Heart left ventricle (tissue), 16 donors: ENCODE results near the gene TMEM40. TPM values are rescaled to one million over a fixed set of nuclear protein-coding genes. Genes with fewer than 3 reads are reported as not detected.

Experiments used
- ATAC-seq, 4 donors: fragments of 200-7000 bp; cut with Tn5 transposase; one replicate each; pipeline ENCODE4 v1.9.1; 2020 to 2022; ENCODE audit warnings: moderate library complexity in 4 of 4, mild to moderate bottlenecking in 3 of 4, moderate number of reproducible peaks in 1 of 4
- DNase-seq, 5 donors: peaks; one replicate each; pipeline ENCODE4 v3.0.0-alpha.2; 2020
- H3K27ac ChIP-seq, 12 donors: fragments of 200-600 bp; sonication (generic) in 4 of 12; one replicate each; pipeline versions ENCODE4 v1.5.0 to v1.8.0; 2016 to 2022; ENCODE audit warnings: mild to moderate bottlenecking in 2 of 12
- H3K27me3 ChIP-seq, 9 donors: fragments of 200-600 bp; sonication (generic) in 2 of 9; one replicate each; pipeline versions ENCODE4 v1.5.1 to v1.8.0; 2016 to 2022; ENCODE audit warnings: mild to moderate bottlenecking in 3 of 9
- H3K36me3 ChIP-seq, 9 donors: fragments of 200-600 bp; sonication (generic) in 2 of 9; one replicate each; pipeline versions ENCODE4 v1.5.0 to v1.8.0; 2018 to 2022; ENCODE audit warnings: mild to moderate bottlenecking in 2 of 9
- H3K4me1 ChIP-seq, 12 donors: fragments of 200-600 bp; sonication (generic) in 4 of 12; one replicate each; pipeline versions ENCODE4 v1.5.0 to v1.8.0; 2016 to 2022; ENCODE audit warnings: mild to moderate bottlenecking in 3 of 12
- H3K4me3 ChIP-seq, 12 donors: fragments of 200-600 bp; sonication (generic) in 4 of 12; one replicate each; pipeline versions ENCODE4 v1.5.0 to v1.8.0; 2017 to 2022; ENCODE audit warnings: mild to moderate bottlenecking in 9 of 12, moderate library complexity in 4 of 12
- H3K9me3 ChIP-seq, 12 donors: fragments of 200-600 bp; sonication (generic) in 4 of 12; one replicate each; pipeline versions ENCODE4 v1.5.0 to v1.8.0; 2016 to 2022; ENCODE audit warnings: mild to moderate bottlenecking in 1 of 12
- POLR2A ChIP-seq, 2 donors: fragments of 450-650 bp; IDR thresholded peaks; one replicate each; pipeline ENCODE4 v1.6.1; 2017; ENCODE audit warnings: antibody characterized with exemption in 2 of 2, mild to moderate bottlenecking in 2 of 2, moderate library complexity in 2 of 2
- WGBS, 4 donors: extraction: QIAGEN DNeasy Blood & Tissue Kit in 2 of 4; methylation state at CpG; one replicate each; pipeline versions ENCODE4 v1.1.5 to v1.1.7; 2013 to 2018; 5-methylcytosine and 5-hydroxymethylcytosine counted together
- intact Hi-C, 10 donors: fragments of 100-400 bp; cut with DNase I; formaldehyde crosslinking; loops; one replicate each; pipeline versions ENCODE4 v1.11.1 to v1.14.2; 2022
- polyA plus RNA-seq, 2 donors: library from polyadenylated mRNA; stranded (reverse); fragments of 200-250 nt; gene quantifications; one replicate each; pipeline ENCODE4 v1.2.3, GENCODE V29; 2013
- total RNA-seq, 9 donors: library from RNA; depleted of rRNA in 2 of 9; stranded (reverse); fragments of >200 nt in 2 of 9; fragmentation: NEBNext Ultra II Directional in 3 of 9; extraction: Animal tissue kit (Norgen Biotek cat#: 25700) in 3 of 9; gene quantifications; one replicate each; pipeline versions ENCODE4 v1.1.0 to v1.2.4, GENCODE V29; 2016 to 2023
- TF ChIP-seq, protein P1 (sequence below), 12 donors: fragments of 200-600 bp; sonication (generic) in 4 of 12; IDR thresholded peaks; one replicate each; pipeline versions ENCODE4 v1.5.0 to v1.8.0; 2018 to 2022; ENCODE audit warnings: antibody characterized with exemption in 12 of 12, mild to moderate bottlenecking in 5 of 12
- donor health status: ischemic (EF 13 %, LVEDD 7.1; RV severe dilation, severe dysfunction).
- donor health status: healthy with polysubstance abuse.
- donor health status: DM: no; HTN: yes; CAD: no.
- donor health status: DM: no; HTN: no; CAD: no.
- donor health status: ischemic (EF 25% LVEDD 6.9; RV normal size, moderate dysfunction).
- donor health status: ischemic (EF 25% LVEDD 5.7; RV mildly dilated, moderate dysfunction).
- donor health status: healthy.
- donor health status: DM: yes; HTN: yes; CAD: no.
- donor health status: ischemic (EF 35%, LVEDD 5.7; RV mildly dilated, moderate dysfunction).
- donor health status: nonischemic (EF 11% LVEDD 7.7; RV severe dilation, severe dysfunction).
- donor health status: DM: yes; HTN: yes; CAD: no.
- donor health status: PGD.
- donor health status: ischemic (EF 29% LVEDD 5.4; RV normal size, mild dysfunction).
- donor health status: nonischemic (EF 23%, LVEDD 6.1; RV moderate dilation, normal function).

TMEM40 gene
- total and polyA plus RNA-seq, 11 donors, result 0.82 to 10.5 (median 2.9) TPM; not detected in 1

GRCh38 chr3:12722226-12722625 lies 36.8 kb downstream of the TMEM40 start:
- no peak overlapping the region for H3K27ac ChIP-seq
- no peak overlapping the region for H3K4me3 ChIP-seq
- TF ChIP-seq POLR2A (IDR thresholded peaks at IDR 0.05), result no peak
- TF ChIP-seq, protein P1, sequence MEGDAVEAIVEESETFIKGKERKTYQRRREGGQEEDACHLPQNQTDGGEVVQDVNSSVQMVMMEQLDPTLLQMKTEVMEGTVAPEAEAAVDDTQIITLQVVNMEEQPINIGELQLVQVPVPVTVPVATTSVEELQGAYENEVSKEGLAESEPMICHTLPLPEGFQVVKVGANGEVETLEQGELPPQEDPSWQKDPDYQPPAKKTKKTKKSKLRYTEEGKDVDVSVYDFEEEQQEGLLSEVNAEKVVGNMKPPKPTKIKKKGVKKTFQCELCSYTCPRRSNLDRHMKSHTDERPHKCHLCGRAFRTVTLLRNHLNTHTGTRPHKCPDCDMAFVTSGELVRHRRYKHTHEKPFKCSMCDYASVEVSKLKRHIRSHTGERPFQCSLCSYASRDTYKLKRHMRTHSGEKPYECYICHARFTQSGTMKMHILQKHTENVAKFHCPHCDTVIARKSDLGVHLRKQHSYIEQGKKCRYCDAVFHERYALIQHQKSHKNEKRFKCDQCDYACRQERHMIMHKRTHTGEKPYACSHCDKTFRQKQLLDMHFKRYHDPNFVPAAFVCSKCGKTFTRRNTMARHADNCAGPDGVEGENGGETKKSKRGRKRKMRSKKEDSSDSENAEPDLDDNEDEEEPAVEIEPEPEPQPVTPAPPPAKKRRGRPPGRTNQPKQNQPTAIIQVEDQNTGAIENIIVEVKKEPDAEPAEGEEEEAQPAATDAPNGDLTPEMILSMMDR (IDR thresholded peaks at IDR 0.05), result no peak
- H3K9me3 ChIP-seq, result no peaks in the 10 kb centered on the region
- H3K4me1 ChIP-seq, result peaks cover 0 to 11% (median 4%) of the 10 kb centered on the region in 12 donors
- ATAC-seq (no peak), DNase-seq (no peak)
- intact Hi-C loops, result loop anchor here in 7 of 10 donors (5.0 to 10.0 kb wide), 6 partner anchors 117 to 590 kb away; no protein-coding TSS in a partner anchor
- no peaks in the 10 kb centered on the region for H3K36me3 ChIP-seq
- WGBS, 4 donors, result 72 to 82% (median 77%) methylated on average over 3 of the region's 3 CpGs
- H3K27me3 ChIP-seq, result no peaks in the 10 kb centered on the region

- WGBS, 4 donors, result 15 to 18% (median 16%) methylated on average over 17 of the region's 17 CpGs
Observed at GRCh38 chr3:12719984-12720898, 38.8 kb downstream of the TMEM40 start.

DNA sequence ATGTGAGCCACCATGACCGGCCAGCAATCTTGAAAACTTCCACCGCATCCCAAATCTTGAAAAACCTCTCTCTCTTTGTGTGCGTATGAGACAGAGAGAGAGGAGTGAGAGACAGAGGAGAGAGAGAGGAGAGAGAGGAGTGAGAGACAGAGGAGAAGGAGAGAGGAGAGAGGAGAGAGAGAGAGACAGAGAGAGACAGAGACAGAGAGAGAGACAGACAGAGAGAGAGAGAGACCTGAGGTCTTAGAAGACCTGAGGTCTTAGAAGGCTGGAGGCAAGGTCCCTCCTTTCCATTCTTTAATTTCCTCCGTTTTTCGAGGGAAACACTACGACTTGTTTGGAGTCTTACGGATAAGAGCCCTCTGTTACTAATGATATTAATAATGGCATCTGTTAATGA lies 39.5 kb downstream of the TMEM40 start:
- Histone ChIP-seq H3K4me1 (peaks cover 0 to 16% (median 4%) of the 10 kb centered on the region in 12 donors), H3K9me3 (no peaks in the 10 kb centered on the region), H3K36me3 (no peaks in the 10 kb centered on the region), H3K27ac (peak overlapping the region in 3 of 12 donors; percentile 39 to 60 (median 60)), H3K27me3 (no peaks in the 10 kb centered on the region), H3K4me3 (peak overlapping the region in 10 of 12 donors; percentile 10 to 54 (median 40))
- ATAC-seq, result peak in 2 of 4 donors; percentile 10 to 13
- intact Hi-C loops, result loop anchor here in 3 of 10 donors (5.0 to 10.0 kb wide), 3 partner anchors 45 to 587 kb away; no protein-coding TSS in a partner anchor
- TF ChIP-seq POLR2A (IDR thresholded peaks at IDR 0.05), result no peak
- TF ChIP-seq, protein P1 (IDR thresholded peaks at IDR 0.05), result no peak
- no peak for DNase-seq
- 32 to 39% (median 33%) methylated on average over 7 of the region's 7 CpGs for WGBS, 4 donors

More at GRCh38 chr3:12719984-12720898, 38.8 kb downstream of the TMEM40 start:
- TF ChIP-seq, protein P1 (IDR thresholded peaks at IDR 0.05), result peak; percentile 80 to 98 (median 90)
- TF ChIP-seq POLR2A (IDR thresholded peaks at IDR 0.05), result no peak
- DNase-seq (peak; percentile 70 to 82 (median 81)), ATAC-seq (peak; percentile 92 to 98 (median 96))
- H3K27ac ChIP-seq, result peak overlapping the region in 6 of 12 donors; percentile 9 to 60 (median 32)
- intact Hi-C loops, result loop anchor here in 8 of 10 donors (5.0 to 10.0 kb wide), 8 partner anchors 45 to 588 kb away; no protein-coding TSS in a partner anchor
- peaks cover 0 to 16% (median 4%) of the 10 kb centered on the region in 12 donors for H3K4me1 ChIP-seq
- no peaks in the 10 kb centered on the region for H3K36me3 ChIP-seq
- H3K27me3 ChIP-seq, result no peaks in the 10 kb centered on the region
- H3K9me3 ChIP-seq, result no peaks in the 10 kb centered on the region
- H3K4me3 ChIP-seq, result peak overlapping the region in 10 of 12 donors; percentile 10 to 54 (median 40)
